IMR-90 (cell line): ENCODE measurements around the gene METTL8. TPM values are rescaled to one million over a fixed set of nuclear protein-coding genes. Genes with fewer than 3 reads are reported as not detected.

Experiments
- ATAC-seq: fragments of 200-7000 bp; cut with Tn5 transposase; 2 replicates; pipeline ENCODE4 v1.9.1; 2020; ENCODE audit warnings: low read depth, mild to moderate bottlenecking, moderate library complexity
- BruUV-seq: library from RNA; stranded (reverse); fragments of 400-500 nt; replicated peaks from 2 replicates; lab custom pipeline; 2021; lab: Mats Ljungman, UMichigan
- CTCF ChIA-PET: fragments of 300-600 bp; formaldehyde crosslinking; extraction: SDS; loops from one replicate; lab custom pipeline; 2021; ENCODE audit warnings: antibody characterized with exemption; lab: Yijun Ruan, JAX
- POLR2A ChIA-PET: fragments of 300-600 bp; sonication (Branson Sonifier 250); formaldehyde crosslinking; loops from one replicate; lab custom pipeline; 2022; ENCODE audit warnings: antibody characterized with exemption; ENCODE audit not compliant: unreplicated experiment; lab: Charles Lee
- DNase-seq: peaks from one replicate; pipeline ENCODE4 v3.0.0; 2013
- H2AFZ ChIP-seq: replicated peaks from 2 replicates; pipeline ENCODE3; 2013; ENCODE audit warnings: low read length, mild to moderate bottlenecking; ENCODE audit not compliant: poor library complexity
- H2AK5ac ChIP-seq: 2 replicates; pipeline ENCODE4 v1.6.1; 2013; ENCODE audit warnings: low read depth, low read length, inconsistent platforms
- H2AK9ac ChIP-seq: replicated peaks from 2 replicates; pipeline ENCODE3; 2013; ENCODE audit warnings: mild to moderate bottlenecking, low read depth, low read length, moderate library complexity; ENCODE audit not compliant: poor library complexity
- H2BK120ac ChIP-seq: 2 replicates; pipeline ENCODE4 v1.6.1; 2013; ENCODE audit warnings: low read depth, low read length, inconsistent platforms
- H2BK15ac ChIP-seq: 3 replicates; pipeline ENCODE4 v1.6.1; 2013; ENCODE audit warnings: low read depth, low read length, inconsistent platforms
- H2BK20ac ChIP-seq: 2 replicates; pipeline ENCODE4 v1.6.1; 2013; ENCODE audit warnings: low read depth, mild to moderate bottlenecking, inconsistent platforms, low read length, moderate library complexity
- H2BK5ac ChIP-seq: 2 replicates; pipeline ENCODE4 v1.6.1; 2013; ENCODE audit warnings: mild to moderate bottlenecking, low read depth, low read length, inconsistent platforms; ENCODE audit not compliant: poor library complexity, severe bottlenecking
- H3K14ac ChIP-seq: replicated peaks from 2 replicates; pipeline ENCODE4 v1.6.1; 2013; ENCODE audit warnings: low read depth, low read length, inconsistent platforms
- H3K18ac ChIP-seq: 2 replicates; pipeline ENCODE4 v1.6.1; 2013; ENCODE audit warnings: low read depth, low read length, control low read depth
- H3K23ac ChIP-seq: 2 replicates; pipeline ENCODE4 v1.6.1; 2013; ENCODE audit warnings: low read depth, low read length, inconsistent platforms
- H3K27ac ChIP-seq: 2 replicates; pipeline ENCODE4 v1.5.1; 2013; ENCODE audit warnings: mild to moderate bottlenecking, control low read depth, low read length; ENCODE audit not compliant: insufficient read depth
- H3K27me3 ChIP-seq: 2 replicates; pipeline ENCODE4 v1.6.1; 2013; ENCODE audit warnings: low read length; ENCODE audit not compliant: control insufficient read depth, insufficient read depth
- H3K36me3 ChIP-seq: 2 replicates; pipeline ENCODE4 v1.6.1; 2013; ENCODE audit warnings: low read length, mixed read lengths; ENCODE audit not compliant: control insufficient read depth, insufficient read depth
- H3K4ac ChIP-seq: 2 replicates; pipeline ENCODE4 v1.6.1; 2013; ENCODE audit warnings: low read depth, low read length, inconsistent platforms
- H3K4me1 ChIP-seq: 2 replicates; pipeline ENCODE4 v1.6.1; 2013; ENCODE audit warnings: low read length, mixed read lengths; ENCODE audit not compliant: control insufficient read depth, insufficient read depth
- H3K4me2 ChIP-seq: 2 replicates; pipeline ENCODE4 v1.6.1; 2013; ENCODE audit warnings: low read depth, mild to moderate bottlenecking, control low read depth, low read length, moderate library complexity
- H3K4me3 ChIP-seq: 2 replicates; pipeline ENCODE4 v1.5.1; 2013; ENCODE audit warnings: low read depth, mild to moderate bottlenecking, control low read depth, low read length, moderate library complexity; ENCODE audit not compliant: insufficient read depth
- H3K56ac ChIP-seq: 2 replicates; pipeline ENCODE4 v1.6.1; 2013; ENCODE audit warnings: low read length, inconsistent platforms; ENCODE audit not compliant: insufficient read depth; ENCODE audit errors: extremely low read depth
- H3K79me1 ChIP-seq, 2 experiments: 2 replicates each; pipeline ENCODE4 v1.6.1; 2013; ENCODE audit warnings: low read length in 2 of 2, inconsistent platforms in 1 of 2, low read depth in 1 of 2
- H3K9ac ChIP-seq: 2 replicates; pipeline ENCODE4 v1.6.1; 2013; ENCODE audit warnings: low read depth, low read length, control low read depth
- H3K9me1 ChIP-seq: 2 replicates; pipeline ENCODE4 v1.6.1; 2013; ENCODE audit warnings: low read length, inconsistent platforms; ENCODE audit not compliant: insufficient read depth
- H3K9me3 ChIP-seq: 2 replicates; pipeline ENCODE4 v1.6.1; 2013; ENCODE audit warnings: low read length; ENCODE audit not compliant: control insufficient read depth, insufficient read depth
- H4K20me1 ChIP-seq: 2 replicates; pipeline ENCODE4 v1.6.1; 2013; ENCODE audit warnings: low read length, inconsistent platforms; ENCODE audit not compliant: insufficient read depth
- H4K5ac ChIP-seq: 2 replicates; pipeline ENCODE4 v1.6.1; 2013; ENCODE audit warnings: mild to moderate bottlenecking, low read depth, low read length, control low read depth
- H4K8ac ChIP-seq, 2 experiments: 2 replicates each; pipeline ENCODE4 v1.6.1; 2013; ENCODE audit warnings: low read depth in 2 of 2, low read length in 2 of 2, control low read depth in 1 of 2, inconsistent platforms in 1 of 2
- H4K91ac ChIP-seq: 2 replicates; pipeline ENCODE4 v1.6.1; 2013; ENCODE audit warnings: low read depth, low read length, inconsistent platforms; ENCODE audit not compliant: insufficient read depth
- CTCF ChIP-seq: conservative IDR thresholded peaks from 2 replicates; pipeline ENCODE4 v1.5.1; 2012; ENCODE audit warnings: mild to moderate bottlenecking, low read depth, low read length, improper control_type of control experiment
- FOS ChIP-seq: fragments of 150-350 bp; IDR thresholded peaks from 2 replicates; pipeline ENCODE4 v1.6.1; 2016; ENCODE audit warnings: low read depth, low read length
- MAFK ChIP-seq: IDR thresholded peaks from 2 replicates; pipeline ENCODE4 v1.6.1; 2012; ENCODE audit warnings: low read depth, low read length, improper control_type of control experiment
- MAZ ChIP-seq: IDR thresholded peaks from 2 replicates; pipeline ENCODE4 v1.6.1; 2012; ENCODE audit warnings: low read depth, mild to moderate bottlenecking, low read length, improper control_type of control experiment, moderate library complexity, borderline replicate concordance
- MXI1 ChIP-seq: IDR thresholded peaks from 2 replicates; pipeline ENCODE4 v1.6.1; 2012; ENCODE audit warnings: low read depth, mild to moderate bottlenecking, low read length, moderate library complexity, borderline replicate concordance
- NFE2L2 ChIP-seq: fragments of 150-350 bp; IDR thresholded peaks from 2 replicates; pipeline ENCODE4 v1.6.1; 2016; ENCODE audit warnings: low read depth, mild to moderate bottlenecking, low read length
- RAD21 ChIP-seq: IDR thresholded peaks from 2 replicates; pipeline ENCODE4 v1.6.1; 2012; ENCODE audit warnings: low read length, improper control_type of control experiment
- RCOR1 ChIP-seq: IDR thresholded peaks from 2 replicates; pipeline ENCODE4 v1.6.1; 2012; ENCODE audit warnings: mild to moderate bottlenecking, low read length, improper control_type of control experiment; ENCODE audit not compliant: insufficient replicate concordance
- SMC3 ChIP-seq: fragments of 150-350 bp; IDR thresholded peaks from 2 replicates; pipeline ENCODE4 v1.6.1; 2016; ENCODE audit warnings: low read depth, mild to moderate bottlenecking, antibody characterized with exemption, low read length, moderate library complexity
- WGBS, 2 experiments: methylation state at CpG; one replicate each; pipeline versions ENCODE4 v1.1.5 to v1.1.7; 2013; ENCODE audit warnings: missing lambda C conversion rate in 2 of 2; ENCODE audit not compliant: insufficient read length in 1 of 2; ENCODE audit errors: extremely low coverage in 2 of 2; 5-methylcytosine and 5-hydroxymethylcytosine counted together
- dilution Hi-C: fragments of 300-500 bp; cut with HindIII; formaldehyde crosslinking; loops from one replicate; pipeline ENCODE4 v1.14.3; 2018; ENCODE audit warnings: low sequenced_read_pairs; ENCODE audit not compliant: unreplicated experiment
- in situ Hi-C: fragments of 300-500 bp; cut with MboI; formaldehyde crosslinking; loops from 3 replicates; pipeline ENCODE4 v1.14.3; 2019; ENCODE audit warnings: low sequenced_read_pairs, inconsistent platforms, mixed read lengths
- intact Hi-C: fragments of 100-400 bp; cut with micrococcal nuclease; formaldehyde crosslinking; loops from 2 replicates; pipeline ENCODE4 v1.10.0; 2022
- polyA plus RNA-seq, 3 experiments: library from polyadenylated mRNA; depleted of rRNA; stranded (reverse); fragments of >200 nt; gene quantifications; 2 replicates each; pipeline ENCODE4 v1.2.3, GENCODE V29; 2012; ENCODE audit warnings: low replicate concordance in 1 of 3
- total RNA-seq: library from RNA; depleted of rRNA; stranded (reverse); fragments of >200 nt; gene quantifications from 2 replicates; pipeline ENCODE4 v1.2.3, GENCODE V29; 2012
- TF ChIP-seq, protein P1 (sequence below): fragments of 150-350 bp; IDR thresholded peaks from 2 replicates; pipeline ENCODE4 v1.6.1; 2016; ENCODE audit warnings: low read depth, mild to moderate bottlenecking, low read length, moderate library complexity, borderline replicate concordance

The METTL8 gene
- total and polyA plus RNA-seq, 2 of the 4 experiments (the other 2 are of a cell fraction): 6.9 to 10.6 TPM

DNA sequence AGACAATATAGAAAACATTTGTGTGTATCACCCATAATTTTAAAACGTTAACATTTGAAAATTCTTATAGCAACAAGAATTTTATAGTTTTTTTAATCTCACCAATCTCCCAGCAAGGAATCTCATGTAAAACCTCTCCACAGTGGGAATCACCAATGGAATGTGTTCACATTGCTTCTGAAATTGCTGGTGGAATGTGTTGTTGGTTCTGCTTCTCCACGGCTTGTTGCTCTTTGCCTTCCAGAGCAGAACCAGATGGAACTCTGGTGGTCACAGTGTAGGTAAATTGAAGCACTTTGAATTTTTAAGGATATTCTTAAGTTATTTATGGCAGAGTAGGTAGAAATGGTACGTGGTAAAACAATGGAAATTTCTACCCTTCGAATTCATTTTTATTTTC, 35.4 kb upstream of the METTL8 start:
- Histone ChIP-seq H3K79me1 (no peaks in the 10 kb centered on the region), H3K9me3 (no peaks in the 10 kb centered on the region), H3K9me1 (no peaks in the 10 kb centered on the region), H3K4me3 (no peak overlapping the region), H2BK5ac (no peak overlapping the region), H4K91ac (no peak overlapping the region), H4K20me1 (no peaks in the 10 kb centered on the region), H2BK120ac (no peak overlapping the region), H3K14ac (no peak overlapping the region), H2BK20ac (no peak overlapping the region), H2AFZ (no peak overlapping the region), H4K5ac (no peak overlapping the region), H3K23ac (no peak overlapping the region), H3K56ac (no peak overlapping the region), H3K4me1 (no peaks in the 10 kb centered on the region), H3K9ac (no peak overlapping the region), H3K27me3 (no peaks in the 10 kb centered on the region), H3K18ac (no peak overlapping the region), H3K4ac (no peak overlapping the region), H3K36me3 (peaks cover 14% of the 10 kb centered on the region), H2AK9ac (no peak overlapping the region), H2AK5ac (no peak overlapping the region), H3K4me2 (no peak overlapping the region), H4K8ac (no peak overlapping the region), H3K27ac (no peak overlapping the region), H2BK15ac (no peak overlapping the region)
- WGBS, 2 experiments: no CpG with 5 or more reads among the region's 4 CpGs
- BruUV-seq: no TSS peak
- DNase-seq: peak; percentile 11
- POLR2A ChIA-PET: no interaction called here
- ATAC-seq: no peak
- intact Hi-C loops: no loop called here
- TF ChIP-seq NFE2L2: no peak
- TF ChIP-seq RCOR1: no peak
- no peak for TF ChIP-seq MAFK
- no peak for TF ChIP-seq MAZ
- TF ChIP-seq FOS: no peak
- no peak for TF ChIP-seq SMC3
- TF ChIP-seq RAD21: no peak
- TF ChIP-seq, protein P1, sequence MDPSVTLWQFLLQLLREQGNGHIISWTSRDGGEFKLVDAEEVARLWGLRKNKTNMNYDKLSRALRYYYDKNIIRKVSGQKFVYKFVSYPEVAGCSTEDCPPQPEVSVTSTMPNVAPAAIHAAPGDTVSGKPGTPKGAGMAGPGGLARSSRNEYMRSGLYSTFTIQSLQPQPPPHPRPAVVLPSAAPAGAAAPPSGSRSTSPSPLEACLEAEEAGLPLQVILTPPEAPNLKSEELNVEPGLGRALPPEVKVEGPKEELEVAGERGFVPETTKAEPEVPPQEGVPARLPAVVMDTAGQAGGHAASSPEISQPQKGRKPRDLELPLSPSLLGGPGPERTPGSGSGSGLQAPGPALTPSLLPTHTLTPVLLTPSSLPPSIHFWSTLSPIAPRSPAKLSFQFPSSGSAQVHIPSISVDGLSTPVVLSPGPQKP: no peak
- TF ChIP-seq CTCF: no peak
- no peak for TF ChIP-seq MXI1
- in situ Hi-C loops: no loop called here
- CTCF ChIA-PET: no interaction called here
- dilution Hi-C loops: no loop called here
